PFSK-1 (cell line): Measurements from ENCODE around the gene KLHDC8A.

Experiments
- FOXP2 ChIP-seq: optimal IDR thresholded peaks from 2 replicates; pipeline ENCODE3; 2011; ENCODE audit warnings: borderline replicate concordance, control low read depth, inconsistent platforms; ENCODE audit not compliant: insufficient read depth; ENCODE audit errors: extremely low read length, extremely low read depth
- POLR2AphosphoS5 ChIP-seq: IDR thresholded peaks from 2 replicates; pipeline ENCODE4 v1.6.1; 2012; ENCODE audit warnings: low read depth, mild to moderate bottlenecking, control low read depth, low read length, moderate library complexity
- SIN3A ChIP-seq: IDR thresholded peaks from 2 replicates; pipeline ENCODE4 v1.6.1; 2012; ENCODE audit warnings: mild to moderate bottlenecking, low read length, moderate library complexity, borderline replicate concordance; ENCODE audit not compliant: insufficient read depth
- TAF1 ChIP-seq: IDR thresholded peaks from 2 replicates; pipeline ENCODE4 v1.6.1; 2012; ENCODE audit warnings: low read length, control low read depth, borderline replicate concordance; ENCODE audit not compliant: insufficient read depth
- TF ChIP-seq, protein P1 (sequence below), 2 experiments: IDR thresholded peaks; 2 replicates each; pipeline versions ENCODE4 v1.6.1 to v1.8.0; 2011 to 2012; ENCODE audit warnings: low read depth in 2 of 2, low read length in 2 of 2, control low read depth in 1 of 2, inconsistent platforms in 1 of 2, mild to moderate bottlenecking in 1 of 2, moderate library complexity in 1 of 2; ENCODE audit not compliant: insufficient read depth in 1 of 2

- TF ChIP-seq FOXP2, result no peak
- no peak for TF ChIP-seq POLR2AphosphoS5
- TF ChIP-seq, protein P1, sequence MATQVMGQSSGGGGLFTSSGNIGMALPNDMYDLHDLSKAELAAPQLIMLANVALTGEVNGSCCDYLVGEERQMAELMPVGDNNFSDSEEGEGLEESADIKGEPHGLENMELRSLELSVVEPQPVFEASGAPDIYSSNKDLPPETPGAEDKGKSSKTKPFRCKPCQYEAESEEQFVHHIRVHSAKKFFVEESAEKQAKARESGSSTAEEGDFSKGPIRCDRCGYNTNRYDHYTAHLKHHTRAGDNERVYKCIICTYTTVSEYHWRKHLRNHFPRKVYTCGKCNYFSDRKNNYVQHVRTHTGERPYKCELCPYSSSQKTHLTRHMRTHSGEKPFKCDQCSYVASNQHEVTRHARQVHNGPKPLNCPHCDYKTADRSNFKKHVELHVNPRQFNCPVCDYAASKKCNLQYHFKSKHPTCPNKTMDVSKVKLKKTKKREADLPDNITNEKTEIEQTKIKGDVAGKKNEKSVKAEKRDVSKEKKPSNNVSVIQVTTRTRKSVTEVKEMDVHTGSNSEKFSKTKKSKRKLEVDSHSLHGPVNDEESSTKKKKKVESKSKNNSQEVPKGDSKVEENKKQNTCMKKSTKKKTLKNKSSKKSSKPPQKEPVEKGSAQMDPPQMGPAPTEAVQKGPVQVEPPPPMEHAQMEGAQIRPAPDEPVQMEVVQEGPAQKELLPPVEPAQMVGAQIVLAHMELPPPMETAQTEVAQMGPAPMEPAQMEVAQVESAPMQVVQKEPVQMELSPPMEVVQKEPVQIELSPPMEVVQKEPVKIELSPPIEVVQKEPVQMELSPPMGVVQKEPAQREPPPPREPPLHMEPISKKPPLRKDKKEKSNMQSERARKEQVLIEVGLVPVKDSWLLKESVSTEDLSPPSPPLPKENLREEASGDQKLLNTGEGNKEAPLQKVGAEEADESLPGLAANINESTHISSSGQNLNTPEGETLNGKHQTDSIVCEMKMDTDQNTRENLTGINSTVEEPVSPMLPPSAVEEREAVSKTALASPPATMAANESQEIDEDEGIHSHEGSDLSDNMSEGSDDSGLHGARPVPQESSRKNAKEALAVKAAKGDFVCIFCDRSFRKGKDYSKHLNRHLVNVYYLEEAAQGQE (IDR thresholded peaks at IDR 0.05; ENCODE audit: insufficient read depth in 1 of 2, low read depth in 2 of 2, low read length in 2 of 2), result no peak
- TF ChIP-seq SIN3A, result no peak
- TF ChIP-seq TAF1, result no peak
Measured at GRCh38 chr1:205376739-205377138, 20.0 kb upstream of the KLHDC8A start.
